HepG2 (cell line): ENCODE measurements around the gene CTSO. TPM values are rescaled to one million over a fixed set of nuclear protein-coding genes. Genes with fewer than 3 reads are reported as not detected.
A peak's percentile ranks its signal among the peaks of the same experiment; 100 is the strongest.

ENCODE experiments used
- ETV5 ChIP-seq: IDR thresholded peaks from 2 replicates; pipeline ENCODE4 v1.6.1; 2018; ENCODE audit warnings: missing biosample characterization, missing genetic modification reagents, inconsistent platforms, borderline replicate concordance
- HNF1A ChIP-seq, 2 experiments: sonication (generic) in 1 of 2; formaldehyde crosslinking in 1 of 2; IDR thresholded peaks; 2 replicates each; pipeline versions ENCODE4 v1.4.0 to v1.6.1; 2016 to 2020; ENCODE audit warnings: borderline replicate concordance in 1 of 2, low read depth in 1 of 2, mild to moderate bottlenecking in 1 of 2, missing genetic modification reagents in 1 of 2
- HNRNPK ChIP-seq: fragments of 200-400 bp; formaldehyde crosslinking; IDR thresholded peaks from 2 replicates; pipeline ENCODE4 v1.6.1; 2018; ENCODE audit warnings: low read length, low read depth, moderate library complexity, mild to moderate bottlenecking; ENCODE audit not compliant: poor library complexity, severe bottlenecking
- MYC ChIP-seq: sonication (generic); formaldehyde crosslinking; IDR thresholded peaks from 2 replicates; pipeline ENCODE4 v1.9.0; 2021; ENCODE audit warnings: missing genetic modification reagents, borderline replicate concordance
- PHF8 ChIP-seq: sonication (generic); formaldehyde crosslinking; IDR thresholded peaks from 2 replicates; pipeline ENCODE4 v1.5.0; 2020; ENCODE audit warnings: missing genetic modification reagents
- SKIL ChIP-seq: sonication (generic); formaldehyde crosslinking; IDR thresholded peaks from 2 replicates; pipeline ENCODE4 v1.8.0; 2022; ENCODE audit warnings: missing genetic modification reagents, mild to moderate bottlenecking, moderate library complexity, borderline replicate concordance
- SNRNP70 ChIP-seq: fragments of 200-400 bp; formaldehyde crosslinking; IDR thresholded peaks from 2 replicates; pipeline ENCODE4 v1.6.1; 2017; ENCODE audit warnings: mild to moderate bottlenecking, low read depth, low read length, moderate library complexity
- TBX3 ChIP-seq: fragments of 450-650 bp; IDR thresholded peaks from 2 replicates; pipeline ENCODE4 v1.6.1; 2017; ENCODE audit warnings: antibody characterized with exemption, mild to moderate bottlenecking, inconsistent platforms, borderline replicate concordance
- ZNF318 ChIP-seq: sonication (generic); formaldehyde crosslinking; IDR thresholded peaks from 2 replicates; pipeline ENCODE4 v1.4.0; 2020; ENCODE audit warnings: mild to moderate bottlenecking, missing genetic modification reagents
- polyA plus RNA-seq, 8 experiments: library from polyadenylated mRNA; depleted of rRNA in 3 of 8; stranded (reverse) in 7 of 8; unstranded in 1 of 8; fragments of >200 nt; fragmentation: Illumina TruSeq in 4 of 8; extraction: Trizol in 4 of 8; gene quantifications; 2 replicates each; pipeline versions ENCODE4 v1.2.1 to v1.2.3, GENCODE V29; 2011 to 2016; ENCODE audit warnings: low read depth in 4 of 8, missing spikeins in 1 of 8, mixed read lengths in 1 of 8; ENCODE audit not compliant: insufficient read depth in 1 of 8
- total RNA-seq, 5 experiments: library from RNA; depleted of rRNA; stranded (reverse); fragments of >200 nt; fragmentation: Illumina TruSeq; extraction: Trizol; gene quantifications; 2 replicates each; pipeline ENCODE4 v1.2.3, GENCODE V29; 2016; ENCODE audit warnings: low read depth in 1 of 5
- TF ChIP-seq, protein P1 (sequence below): sonication (generic); formaldehyde crosslinking; IDR thresholded peaks from 2 replicates; pipeline ENCODE4 v1.4.0; 2020; ENCODE audit warnings: missing genetic modification reagents

Gene CTSO
- total and polyA plus RNA-seq, 2 of the 13 experiments (the other 11 are each of a cell fraction or from before 2014, with no cell fraction given), result 0.07 to 0.17 TPM

DNA sequence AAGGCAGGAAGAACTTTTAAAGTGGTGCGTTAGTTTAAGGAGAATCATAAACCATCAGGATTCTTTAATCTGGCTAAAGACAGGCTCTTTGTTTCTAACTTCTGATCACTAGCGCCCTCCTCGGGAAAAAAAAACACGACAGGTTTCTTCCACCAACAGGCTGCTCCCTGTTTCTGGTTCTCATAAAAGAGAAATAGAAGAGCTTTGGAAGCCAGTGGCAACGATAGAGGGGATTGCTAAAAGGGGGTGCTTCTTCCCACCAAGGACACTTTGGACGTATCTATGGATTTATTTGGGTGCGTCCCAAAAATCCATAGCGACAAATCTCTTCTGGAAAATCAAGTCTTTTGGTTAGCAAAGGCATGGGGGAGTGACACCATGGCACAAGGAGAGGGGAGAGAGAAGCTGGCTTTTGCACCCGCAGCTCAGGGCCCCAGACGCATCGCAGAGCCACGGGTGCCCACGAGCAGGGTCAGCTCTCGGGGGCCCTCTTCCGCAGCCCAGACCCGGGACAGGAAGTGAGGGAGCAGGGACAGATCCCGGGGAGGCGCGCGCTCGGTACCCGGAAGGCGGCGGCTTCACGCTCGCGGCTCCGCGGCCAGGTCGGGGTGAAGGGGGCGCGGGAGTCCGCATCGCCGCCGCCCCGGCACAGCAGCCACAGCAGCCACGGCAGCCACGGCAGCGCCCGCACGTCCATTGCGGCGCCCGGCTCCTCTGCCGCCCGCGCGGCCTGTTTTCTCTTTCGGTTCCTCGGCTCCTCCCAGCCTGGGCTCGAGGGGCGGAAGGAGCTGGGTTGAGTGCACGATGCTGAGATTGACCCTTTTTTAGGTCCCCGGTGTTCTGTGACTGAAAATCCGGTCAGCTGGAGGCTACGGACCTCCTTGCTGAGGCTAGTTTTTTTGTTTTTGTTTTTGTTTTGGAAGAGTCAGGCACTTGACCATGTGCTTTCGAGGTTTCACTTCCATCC, at the start of gene CTSO (continued):
- no peak for TF ChIP-seq HNF1A (IDR thresholded peaks at IDR 0.05; ENCODE audit: low read depth)
- TF ChIP-seq HNF1A (CRISPR knock-in tag; IDR thresholded peaks at IDR 0.05; ENCODE audit: borderline replicate concordance), result no peak
- no peak for TF ChIP-seq ZNF318 (CRISPR knock-in tag)
- no peak for TF ChIP-seq HNRNPK
- TF ChIP-seq, protein P1, sequence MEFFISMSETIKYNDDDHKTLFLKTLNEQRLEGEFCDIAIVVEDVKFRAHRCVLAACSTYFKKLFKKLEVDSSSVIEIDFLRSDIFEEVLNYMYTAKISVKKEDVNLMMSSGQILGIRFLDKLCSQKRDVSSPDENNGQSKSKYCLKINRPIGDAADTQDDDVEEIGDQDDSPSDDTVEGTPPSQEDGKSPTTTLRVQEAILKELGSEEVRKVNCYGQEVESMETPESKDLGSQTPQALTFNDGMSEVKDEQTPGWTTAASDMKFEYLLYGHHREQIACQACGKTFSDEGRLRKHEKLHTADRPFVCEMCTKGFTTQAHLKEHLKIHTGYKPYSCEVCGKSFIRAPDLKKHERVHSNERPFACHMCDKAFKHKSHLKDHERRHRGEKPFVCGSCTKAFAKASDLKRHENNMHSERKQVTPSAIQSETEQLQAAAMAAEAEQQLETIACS (CRISPR knock-in tag), result peak; percentile 79
- no peak for TF ChIP-seq TBX3
- peak; percentile 40; the same call in 1 of the 2 replicates for TF ChIP-seq ETV5 (CRISPR knock-in tag)
- TF ChIP-seq MYC (CRISPR knock-in tag), result no peak; the same call in 1 of the 2 replicates
- TF ChIP-seq SNRNP70, result no peak
- TF ChIP-seq PHF8 (CRISPR knock-in tag), result peak; percentile 69
- no peak for TF ChIP-seq SKIL (CRISPR knock-in tag)
